CD1c-positive myeloid dendritic cell (primary cell): ENCODE measurements around the gene TMEM106A.
"Not testable (repeated sequence)": the region's sequence is repeated elsewhere in the genome, so short reads cannot be mapped to it uniquely, and the experiment has no call there.

Experiments
- DNase-seq: peaks from one replicate; pipeline ENCODE4 v3.0.0-alpha.2; 2016; ENCODE audit errors: extremely low spot score

The TMEM106A gene, protein sequence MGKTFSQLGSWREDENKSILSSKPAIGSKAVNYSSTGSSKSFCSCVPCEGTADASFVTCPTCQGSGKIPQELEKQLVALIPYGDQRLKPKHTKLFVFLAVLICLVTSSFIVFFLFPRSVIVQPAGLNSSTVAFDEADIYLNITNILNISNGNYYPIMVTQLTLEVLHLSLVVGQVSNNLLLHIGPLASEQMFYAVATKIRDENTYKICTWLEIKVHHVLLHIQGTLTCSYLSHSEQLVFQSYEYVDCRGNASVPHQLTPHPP

DNA sequence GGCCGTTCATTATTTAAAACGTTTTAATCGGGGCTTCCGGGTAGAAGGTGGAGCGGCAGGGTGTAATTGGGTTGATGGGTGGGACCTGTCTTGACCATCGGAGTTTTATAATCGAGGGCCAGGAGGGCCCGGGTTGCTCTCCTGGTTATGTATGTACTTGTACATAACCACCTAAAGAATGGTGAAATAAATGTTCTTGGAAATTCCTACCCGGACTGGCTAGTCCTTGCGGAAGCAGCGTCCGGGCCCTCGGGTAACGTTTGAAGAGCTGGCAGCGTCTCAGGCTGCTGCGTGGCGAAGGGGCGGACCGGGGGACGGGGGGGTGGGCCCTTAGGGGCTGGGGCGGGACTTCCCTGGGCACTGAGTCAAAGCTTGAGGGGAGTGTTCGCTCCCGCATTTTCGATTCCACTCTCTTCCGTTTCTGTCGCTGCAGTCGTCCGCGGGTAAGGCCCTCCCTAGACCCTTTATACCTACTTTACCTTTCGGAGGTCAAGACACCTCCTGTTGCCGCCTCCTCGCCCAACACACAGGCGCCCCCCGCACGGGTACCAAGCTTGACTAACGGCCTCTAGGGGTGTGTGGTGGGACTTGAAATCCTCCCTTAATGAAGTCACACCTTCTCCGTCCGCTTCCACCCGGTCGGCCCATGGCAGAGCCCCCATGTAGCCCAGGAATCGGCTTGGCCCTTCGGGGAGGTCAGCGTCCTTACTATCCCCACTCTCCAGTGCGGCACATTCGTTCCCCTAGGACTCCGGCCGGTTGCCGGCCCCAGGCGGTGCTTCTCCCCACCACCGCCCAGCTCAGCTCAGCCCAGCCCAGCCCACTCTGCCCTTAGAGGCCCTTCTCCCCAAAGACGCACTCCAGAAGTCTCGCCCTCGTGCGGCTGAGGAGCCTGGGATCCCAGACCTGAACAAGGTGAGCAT lies at the start of gene TMEM106A:
Gene TMEM106A, plus strand, starts transcription at position 396 of the 923 bp plus-strand sequence. CDS start 1,167 bp downstream, outside the sequence.
- peak; percentile 85 for DNase-seq

DNA sequence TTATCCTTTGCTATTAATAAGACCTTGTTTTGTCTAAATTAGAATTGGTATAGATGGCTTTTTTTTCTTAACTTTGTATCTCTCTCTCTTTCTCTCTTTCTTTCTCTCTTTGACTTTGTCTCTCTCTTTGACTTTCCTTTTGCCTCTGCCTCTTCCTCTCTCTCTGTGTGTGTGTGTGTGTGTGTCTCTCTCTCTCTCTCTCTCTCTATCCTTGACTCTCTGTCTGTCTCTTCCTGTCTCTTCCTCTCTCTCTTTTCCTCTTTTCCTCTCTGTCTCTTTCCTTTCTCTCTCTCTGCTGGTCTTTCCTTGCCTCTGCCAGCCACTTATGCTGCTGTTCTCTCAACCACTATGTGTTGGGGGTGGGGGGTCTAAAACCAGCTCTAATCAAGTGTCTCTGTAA lies 45.7 kb upstream of the TMEM106A start:
- not testable (repeated sequence) for DNase-seq

DNA sequence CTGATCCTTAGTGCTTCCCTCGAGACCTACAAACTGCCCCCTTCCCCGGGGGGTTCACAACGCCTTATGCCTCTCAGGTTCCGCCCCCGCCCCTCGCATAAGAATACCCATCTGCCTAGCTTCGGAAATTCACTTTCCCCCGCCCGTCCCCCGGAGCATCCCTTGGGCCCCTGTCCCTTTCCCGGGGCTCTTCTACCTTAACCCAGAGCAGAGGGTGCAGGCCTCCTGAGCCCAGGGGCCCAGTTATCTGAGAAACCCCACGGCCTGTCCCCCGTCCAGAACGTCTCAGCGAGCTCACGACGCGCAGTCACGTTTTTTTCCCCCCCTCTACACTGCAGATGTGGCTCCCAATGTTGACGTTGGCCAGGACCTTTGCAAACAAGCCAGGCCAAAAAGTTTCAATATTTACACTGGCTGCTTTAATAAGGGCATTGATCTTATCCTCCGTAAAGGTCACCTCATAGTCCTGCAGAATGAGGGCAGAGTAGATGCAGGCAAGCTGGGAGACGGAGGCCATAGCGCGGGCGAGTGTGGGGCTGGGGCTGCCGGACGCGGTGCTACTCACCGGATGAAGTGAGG lies 42.0 kb upstream of the TMEM106A start:
- peak; percentile 27 for DNase-seq

DNA sequence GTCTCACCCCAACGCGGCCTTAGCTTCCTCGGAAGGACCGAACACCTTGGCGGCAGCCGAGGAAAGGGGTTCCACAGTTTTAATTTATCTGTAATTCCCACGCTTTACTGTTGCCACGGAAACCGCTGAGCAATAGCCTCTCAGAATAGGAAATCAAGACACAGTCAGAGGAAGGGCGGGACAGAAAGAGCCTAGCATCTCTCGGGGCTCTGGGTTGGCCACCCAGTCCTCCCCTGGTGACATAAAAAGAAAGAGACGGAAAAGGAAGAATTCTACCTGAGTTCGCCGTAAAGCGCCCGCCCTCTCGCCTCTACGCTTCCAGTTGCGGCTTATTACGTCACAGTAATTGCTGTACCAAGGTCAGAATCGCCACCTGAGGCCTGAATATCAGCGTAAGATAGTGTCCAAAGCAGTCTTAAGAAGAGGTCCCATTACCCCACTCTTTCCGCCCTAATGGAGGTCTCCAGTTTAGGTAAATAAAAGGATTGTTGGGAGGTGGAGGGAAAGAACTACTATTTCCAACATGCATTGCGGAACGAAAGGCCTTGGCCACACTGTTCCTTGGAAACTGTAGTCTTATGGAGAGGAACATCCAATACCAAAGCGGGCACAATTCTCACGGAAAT lies 41.4 kb upstream of the TMEM106A start:
- DNase-seq, result peak; percentile 96

DNA sequence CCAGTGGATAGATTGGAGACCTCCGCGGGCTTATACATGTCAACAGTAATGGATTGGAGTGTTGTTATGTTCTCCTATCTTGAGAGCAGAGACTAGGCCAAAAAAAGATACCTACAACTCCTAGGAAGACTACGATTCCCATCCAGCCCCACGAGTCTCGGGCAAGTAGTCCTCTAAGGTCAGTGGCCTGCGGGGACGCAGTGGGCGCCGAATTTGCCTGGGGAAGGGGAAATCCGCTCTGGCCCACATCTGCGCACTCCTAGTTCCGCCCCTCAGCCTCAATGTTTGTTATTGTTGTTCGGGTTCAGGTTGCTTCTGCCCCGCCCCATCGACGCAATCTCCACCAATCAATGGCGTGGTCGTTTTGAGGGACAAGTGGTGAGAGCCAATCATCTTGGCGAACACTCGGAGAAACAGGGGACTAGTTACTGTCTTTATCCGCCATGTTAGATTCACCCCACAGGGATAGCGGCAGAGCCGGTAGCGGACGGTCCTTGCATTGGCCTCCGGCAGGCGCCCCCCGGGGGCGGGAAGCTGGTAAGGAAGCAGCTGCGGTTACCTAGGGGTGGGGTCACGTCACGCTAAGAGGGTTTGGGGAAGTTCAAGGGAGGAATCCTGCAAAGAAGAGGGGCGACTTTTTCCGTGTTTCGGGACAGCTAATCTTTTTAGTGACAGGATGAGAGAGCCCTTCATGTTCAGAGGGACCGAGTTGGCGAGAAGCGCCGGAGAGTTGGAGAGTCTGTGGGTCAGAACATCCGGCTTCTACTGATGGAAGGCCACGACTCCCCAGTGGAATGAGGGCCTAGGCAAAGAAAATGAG lies 40.7 kb upstream of the TMEM106A start, which contains the start of gene NBR1:
Gene NBR1, plus strand, starts transcription at position 449 of the 820 bp plus-strand sequence. CDS start 4,586 bp downstream, outside the sequence.
- DNase-seq, result peak; percentile 98

DNA sequence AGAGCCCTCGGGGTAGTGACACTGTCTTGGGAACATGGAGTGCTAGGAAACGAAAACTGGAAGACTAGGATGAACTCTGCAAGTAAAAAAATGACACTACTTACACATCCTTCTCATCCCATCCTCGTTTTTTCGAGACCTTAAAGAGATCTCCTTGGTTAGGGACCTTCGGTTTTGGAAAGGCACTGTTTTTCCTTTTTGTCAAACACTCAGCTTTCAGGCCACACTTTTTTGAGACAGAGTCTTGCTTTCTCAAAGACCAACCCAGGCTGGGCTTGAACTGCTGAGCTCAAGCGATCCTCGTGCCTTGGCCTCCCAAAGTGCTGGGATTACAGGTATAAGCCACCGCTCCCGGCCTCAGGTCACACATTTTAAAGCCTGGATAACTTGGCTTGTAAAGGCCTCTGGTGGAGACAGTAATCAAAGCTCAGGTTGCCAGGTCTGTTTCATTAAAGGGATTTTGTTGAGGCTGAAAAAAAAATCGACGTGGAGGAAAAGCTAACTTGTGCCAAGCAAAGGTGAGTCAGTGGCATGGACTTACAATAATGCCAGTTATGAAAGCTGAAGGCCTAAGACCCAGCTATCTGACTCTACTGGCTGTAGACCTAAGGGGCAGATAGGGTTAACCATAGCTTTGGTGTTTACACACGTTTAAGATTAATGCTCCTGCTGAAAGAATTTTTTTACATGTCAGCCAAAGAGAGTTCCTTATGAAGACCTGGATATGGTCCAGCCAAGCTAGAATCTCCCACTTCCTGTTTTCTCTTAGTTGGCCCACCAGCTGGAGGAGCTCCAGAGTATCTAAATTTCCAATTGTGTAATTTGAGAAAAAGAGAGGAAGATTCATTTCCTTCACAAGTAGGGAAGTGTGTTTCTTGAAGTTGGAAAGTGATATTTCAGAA lies 39.8 kb upstream of the TMEM106A start:
- DNase-seq, result peak; percentile 94

DNA sequence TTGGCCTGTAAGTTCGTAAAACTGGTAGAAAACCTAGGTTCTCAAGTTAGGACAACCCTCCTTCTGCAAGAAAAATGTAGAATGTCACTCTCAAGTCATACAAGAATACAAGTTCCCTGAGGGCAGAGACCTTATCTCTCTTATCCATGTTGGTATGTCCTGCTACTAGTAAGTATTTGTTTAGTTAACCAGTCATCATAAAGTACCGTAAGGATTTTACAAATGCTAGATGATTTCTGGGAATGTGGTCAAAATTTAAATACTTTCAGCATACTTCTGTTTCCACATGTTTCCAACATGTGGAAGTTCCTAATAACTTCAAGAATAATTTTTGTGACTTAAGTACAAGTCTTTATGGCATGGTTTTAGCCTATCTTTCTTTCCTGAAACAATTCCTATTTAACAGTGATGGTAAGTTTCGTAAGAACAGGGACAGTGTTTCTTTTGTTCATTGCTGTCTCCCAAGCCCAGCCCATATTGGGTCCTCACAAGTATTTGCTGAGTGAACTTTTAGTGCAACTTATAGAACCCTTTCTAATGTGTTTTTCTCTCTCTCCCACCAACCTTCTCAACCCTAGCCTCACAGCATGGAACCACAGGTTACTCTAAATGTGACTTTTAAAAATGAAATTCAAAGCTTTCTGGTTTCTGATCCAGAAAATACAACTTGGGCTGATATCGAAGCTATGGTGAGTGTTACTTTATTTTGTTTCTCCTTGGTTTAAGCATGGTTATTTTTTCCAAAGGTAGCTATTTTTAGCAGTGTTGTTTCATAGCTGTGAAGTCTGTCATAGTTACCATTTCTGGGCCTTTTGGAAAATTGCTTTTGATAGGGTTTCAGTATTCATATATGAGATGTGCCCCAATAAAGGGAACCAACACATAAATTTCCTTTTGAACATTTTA lies 36.2 kb upstream of the TMEM106A start:
- DNase-seq, result no peak

DNA sequence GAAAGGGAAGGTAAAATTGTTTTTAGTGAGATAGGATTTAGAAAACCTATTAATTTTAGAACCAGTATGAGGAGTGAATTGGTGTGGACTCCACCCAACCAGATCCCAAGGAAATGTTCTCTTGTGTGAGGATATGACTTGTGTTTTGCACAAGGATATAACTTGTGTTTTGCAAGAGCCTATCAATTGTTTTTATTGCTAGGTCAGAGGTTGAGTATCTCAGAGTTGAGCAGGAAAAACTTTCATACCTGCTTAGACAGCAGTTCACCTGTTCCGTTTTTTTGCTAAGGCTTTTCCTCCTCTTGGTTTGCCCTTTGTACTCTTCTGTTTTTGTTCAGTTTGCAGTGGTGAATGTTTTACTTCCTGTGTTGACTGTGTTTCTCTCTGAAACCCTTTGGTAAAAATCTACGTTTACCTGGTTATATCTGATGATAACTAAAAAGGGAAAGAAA lies 35.5 kb upstream of the TMEM106A start:
- DNase-seq, result no peak

DNA sequence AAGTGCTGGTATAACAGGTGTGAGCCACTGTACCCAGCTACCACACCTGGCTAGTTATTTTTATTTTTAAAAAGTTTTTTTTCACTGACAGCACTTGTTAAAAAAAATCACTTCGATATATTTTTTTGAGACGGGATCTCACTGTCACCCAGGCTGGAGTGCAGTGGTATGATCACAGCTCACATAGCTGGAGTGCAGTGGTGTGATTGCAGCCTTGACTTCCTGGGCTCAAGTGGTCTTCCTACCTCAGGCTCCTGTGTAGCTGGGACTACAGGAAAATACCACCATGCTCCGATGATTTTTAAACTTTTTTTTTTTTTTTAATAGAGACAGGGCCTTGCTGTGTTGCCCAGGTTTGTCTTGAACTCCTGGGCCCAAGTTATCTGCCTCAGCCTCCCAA lies 27.8 kb upstream of the TMEM106A start:
- DNase-seq, result no peak

DNA sequence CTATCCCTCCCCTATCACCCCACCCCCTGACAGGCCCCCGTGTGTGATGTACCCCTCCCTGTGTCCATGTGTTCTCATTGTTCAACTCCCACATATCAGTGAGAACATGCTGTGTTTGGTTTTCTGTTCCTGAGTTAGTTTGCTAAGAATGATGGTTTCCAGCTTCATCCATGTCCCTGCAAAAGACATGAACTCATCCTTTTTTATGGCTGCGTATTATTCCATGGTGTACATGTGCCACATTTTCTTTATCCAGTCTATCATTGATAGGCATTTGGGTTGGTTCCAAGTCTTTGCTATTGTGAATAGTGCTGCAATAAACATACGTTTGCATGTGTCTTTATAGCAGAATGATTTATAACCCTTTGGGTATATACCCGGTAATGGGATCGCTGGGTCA lies 25.0 kb upstream of the TMEM106A start:
- not testable (repeated sequence) for DNase-seq

DNA sequence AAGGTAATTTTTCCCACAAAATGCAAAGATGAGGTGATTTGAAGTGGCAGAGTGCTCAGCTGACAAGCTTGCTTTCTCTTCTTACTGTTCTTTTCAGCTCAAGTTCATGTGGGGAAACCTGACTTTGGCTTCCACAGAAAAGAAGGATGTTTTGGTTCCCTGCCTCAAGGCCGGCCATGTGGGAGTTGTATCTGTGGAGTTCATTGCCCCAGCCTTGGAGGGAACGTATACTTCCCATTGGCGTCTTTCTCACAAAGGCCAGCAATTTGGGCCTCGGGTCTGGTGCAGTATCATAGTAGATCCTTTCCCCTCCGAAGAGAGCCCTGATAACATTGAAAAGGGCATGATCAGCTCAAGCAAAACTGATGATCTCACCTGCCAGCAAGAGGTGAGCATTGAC lies 18.4 kb upstream of the TMEM106A start:
- no peak for DNase-seq

DNA sequence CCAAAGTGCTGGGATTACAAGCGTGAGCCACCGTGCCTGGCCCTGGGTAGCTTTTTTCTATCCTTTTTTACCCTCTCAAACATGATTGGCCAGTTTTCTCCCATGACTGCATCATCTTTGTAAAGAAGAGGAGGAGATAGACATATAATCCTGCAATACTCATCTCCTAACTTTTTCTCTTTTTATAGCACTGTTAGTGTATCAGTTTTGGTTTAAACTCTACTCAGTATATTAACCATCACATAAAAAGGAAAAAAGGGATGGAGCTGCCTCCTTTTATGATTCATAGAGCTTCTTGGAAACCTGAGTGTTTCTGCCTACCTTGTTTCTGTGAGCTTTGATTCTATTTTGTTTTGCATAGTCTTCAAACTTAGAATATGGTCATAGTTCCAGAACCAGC lies 12.0 kb upstream of the TMEM106A start:
- no peak for DNase-seq

DNA sequence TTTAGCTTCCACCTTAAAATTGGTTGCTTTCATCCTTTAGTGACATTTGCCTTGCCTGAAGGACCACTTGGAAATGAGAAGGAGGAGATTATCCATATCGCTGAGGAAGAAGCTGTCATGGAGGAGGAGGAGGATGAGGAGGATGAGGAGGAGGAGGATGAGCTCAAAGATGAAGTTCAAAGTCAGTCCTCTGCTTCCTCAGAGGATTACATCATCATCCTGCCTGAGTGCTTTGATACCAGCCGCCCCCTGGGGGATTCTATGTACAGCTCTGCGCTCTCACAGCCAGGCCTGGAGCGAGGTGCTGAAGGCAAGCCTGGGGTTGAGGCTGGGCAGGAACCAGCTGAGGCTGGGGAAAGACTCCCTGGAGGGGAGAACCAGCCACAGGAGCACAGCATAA lies 11.5 kb upstream of the TMEM106A start:
- no peak for DNase-seq

DNA sequence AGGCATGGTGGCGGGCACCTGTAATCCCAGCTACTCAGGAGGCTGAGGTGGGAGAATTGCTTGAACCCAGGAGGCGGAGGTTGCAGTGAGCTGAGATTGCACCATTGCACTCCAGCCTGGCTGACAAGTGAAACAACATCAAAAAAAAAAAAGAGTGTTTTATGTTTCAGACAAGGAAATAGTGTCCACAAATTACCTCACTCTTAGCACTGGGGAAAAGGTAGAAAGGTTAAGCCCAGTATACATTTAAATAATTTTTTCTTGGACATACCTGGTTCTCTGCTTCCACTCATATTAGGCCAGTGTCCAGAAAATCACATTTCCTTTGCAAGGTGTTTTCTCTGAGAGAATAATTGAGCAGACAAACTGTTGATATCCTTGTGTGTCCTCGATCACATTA lies 8.7 kb upstream of the TMEM106A start:
- DNase-seq, result not testable (repeated sequence)

DNA sequence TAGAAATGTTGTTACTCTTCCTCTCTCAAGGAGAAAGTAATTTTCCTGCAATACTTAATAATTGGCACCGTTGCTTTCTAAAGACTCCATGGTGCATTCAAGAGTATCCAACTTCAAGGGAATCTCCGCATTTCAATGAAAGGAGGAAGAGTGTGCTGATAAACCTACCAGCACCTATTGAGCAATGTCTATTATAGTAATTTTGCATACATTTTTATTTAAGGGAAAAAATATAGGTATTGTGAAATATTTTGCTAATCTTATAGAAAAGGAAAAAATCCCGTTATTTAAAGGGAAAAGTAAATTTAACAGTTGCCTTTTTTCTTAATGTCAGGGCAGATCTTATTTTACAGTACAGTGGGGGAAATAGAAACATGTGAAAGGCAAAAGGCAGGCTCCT lies 1.1 kb upstream of the TMEM106A start:
- no peak for DNase-seq

DNA sequence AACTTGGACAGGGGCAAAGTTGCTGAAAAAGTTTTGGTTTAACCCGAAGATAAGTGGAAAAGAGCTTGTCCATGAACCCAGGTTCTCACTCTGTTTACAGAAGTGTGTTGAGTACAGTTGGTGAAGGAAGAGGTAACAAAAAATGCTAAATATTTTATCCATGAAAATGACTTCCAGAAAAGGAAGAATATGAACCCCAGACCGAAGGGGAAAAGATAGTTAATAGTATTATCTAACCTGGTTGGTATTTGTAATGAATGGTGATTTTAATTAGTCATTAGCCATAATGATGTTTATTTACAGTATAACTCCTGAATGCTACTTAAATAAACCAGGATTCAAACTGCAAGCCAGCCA lies 574 bp upstream of the TMEM106A start:
- no peak for DNase-seq

DNA sequence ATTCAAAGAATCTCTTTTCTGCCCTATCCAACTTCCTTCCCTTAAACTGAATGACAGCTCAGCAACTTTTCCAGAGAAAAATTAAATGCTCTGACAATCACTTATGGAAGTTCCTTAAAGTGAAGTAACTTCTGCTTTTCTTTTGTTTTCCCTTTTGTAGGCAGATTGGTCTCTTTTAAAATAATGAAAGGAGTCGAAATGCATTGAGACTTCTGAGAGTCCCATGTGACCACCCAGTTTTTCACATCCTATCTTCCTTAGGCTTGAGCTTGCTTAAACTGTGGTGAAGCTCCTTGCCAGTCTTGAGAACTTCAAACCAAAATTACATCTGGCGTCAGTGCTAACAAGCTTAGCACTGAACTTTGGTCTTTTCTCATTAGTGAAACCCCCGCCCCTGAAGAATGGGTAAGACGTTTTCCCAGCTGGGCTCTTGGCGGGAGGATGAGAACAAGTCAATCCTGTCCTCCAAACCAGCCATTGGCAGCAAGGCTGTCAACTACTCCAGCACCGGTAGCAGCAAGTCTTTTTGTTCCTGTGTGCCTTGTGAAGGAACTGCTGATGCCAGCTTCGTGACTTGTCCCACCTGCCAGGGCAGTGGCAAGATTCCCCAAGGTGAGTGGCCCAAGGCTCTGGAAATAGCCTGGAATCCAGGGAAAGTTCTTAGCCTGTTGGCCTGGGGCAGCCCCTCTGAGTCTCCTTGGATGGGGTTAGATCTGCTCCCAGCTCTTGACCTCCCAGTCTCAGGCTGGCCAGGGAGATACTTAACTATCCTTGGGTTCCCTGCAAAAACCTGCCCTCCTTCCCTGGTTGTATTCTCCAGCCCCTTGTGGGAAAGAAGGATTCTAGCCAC lies 1.2 kb downstream of the TMEM106A start:
- peak; percentile 89 for DNase-seq

DNA sequence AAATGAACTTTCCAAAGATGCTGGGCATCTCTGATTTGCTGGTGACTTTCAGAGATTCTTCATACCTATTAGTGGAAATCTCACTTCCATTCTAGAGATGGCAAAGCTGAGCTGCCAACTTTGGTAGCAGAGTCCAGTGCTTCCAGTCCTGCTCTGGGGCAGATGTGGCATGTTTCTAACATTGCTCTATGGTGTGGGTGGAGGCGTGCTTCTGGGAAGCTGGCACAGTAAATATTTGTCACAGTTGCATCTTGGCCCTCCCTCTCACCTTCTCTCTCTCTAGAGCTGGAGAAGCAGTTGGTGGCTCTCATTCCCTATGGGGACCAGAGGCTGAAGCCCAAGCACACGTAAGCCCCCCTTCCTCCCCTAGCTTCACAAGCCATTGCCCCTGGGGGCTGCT lies 1.9 kb downstream of the TMEM106A start:
- no peak for DNase-seq
